ENCODE measurements around the gene LRFN2. TPM values are rescaled to one million over a fixed set of nuclear protein-coding genes. Genes with fewer than 3 reads are reported as not detected.

LRFN2 gene
- polyA plus RNA-seq, 3 donors = not detected

DNA sequence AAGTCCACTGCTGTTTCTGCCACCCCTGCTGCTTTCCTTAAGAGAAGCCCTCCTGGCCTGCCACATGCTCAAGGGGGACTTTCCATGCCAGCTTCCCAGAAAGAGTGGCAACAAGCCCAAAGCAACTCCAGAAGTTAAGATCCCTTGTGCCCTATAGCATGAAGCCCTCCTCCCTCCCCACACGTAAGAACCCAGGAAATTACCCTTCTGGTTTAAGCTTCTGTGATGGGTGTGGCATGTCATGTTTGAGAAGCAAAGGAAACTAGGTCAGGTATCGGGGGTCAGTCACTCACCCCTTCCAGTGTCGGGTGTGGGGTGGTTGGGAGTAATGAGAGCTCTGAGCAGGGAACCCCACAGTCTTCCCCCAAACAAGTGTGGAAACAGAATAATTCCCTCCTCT is 196.1 kb downstream of the LRFN2 start:
- no peak overlapping the region for H3K27ac ChIP-seq (ENCODE audit: low read depth in 1 of 2, low read length in 2 of 2)

GRCh38 chr6:40390144-40390800 is 196.9 kb downstream of the LRFN2 start:
- peaks cover 0 to 2% (median 0%) of the 10 kb centered on the region in 7 donors for H3K9me3 Mint-ChIP-seq
- H3K4me3 Mint-ChIP-seq = no peak overlapping the region
- no peak for DNase-seq
- TF ChIP-seq CTCF (IDR thresholded peaks at IDR 0.05) = no peak
- H2AFZ ChIP-seq (ENCODE audit: insufficient read depth, low read depth, low read length, poor library complexity, severe bottlenecking) = no peak overlapping the region
- no peak overlapping the region for H3K9ac ChIP-seq (ENCODE audit: insufficient read depth, low read length, poor library complexity, severe bottlenecking)
- no peaks in the 10 kb centered on the region for H3K27me3 ChIP-seq (ENCODE audit: control insufficient read depth in 2 of 2, insufficient read depth in 2 of 2, low read length in 2 of 2)
- H3K36me3 ChIP-seq (replicated peaks in 1 of 2; ENCODE audit: control insufficient read depth in 1 of 2, insufficient read depth in 2 of 2, low read length in 2 of 2) = no peaks in the 10 kb centered on the region
- no peaks in the 10 kb centered on the region for H3K79me2 ChIP-seq (ENCODE audit: insufficient read depth, low read length)
- H3K4me2 ChIP-seq (replicated peaks; ENCODE audit: extremely low read depth, low read length, poor library complexity, severe bottlenecking) = no peak overlapping the region
- H3K9me3 ChIP-seq (replicated peaks in 1 of 2; ENCODE audit: control insufficient read depth in 1 of 2, insufficient read depth in 1 of 2, low read length in 2 of 2) = no peaks in the 10 kb centered on the region
- H3K4me1 Mint-ChIP-seq = no peaks in the 10 kb centered on the region
- no peak overlapping the region for H3K27ac ChIP-seq (ENCODE audit: low read depth in 1 of 2, low read length in 2 of 2)
- H4K20me1 ChIP-seq (ENCODE audit: insufficient read depth, low read length) = no peaks in the 10 kb centered on the region
- H3K4me1 ChIP-seq (ENCODE audit: control insufficient read depth in 1 of 2, insufficient read depth in 2 of 2, low read length in 2 of 2) = no peaks in the 10 kb centered on the region
- no peak overlapping the region for H3K27ac Mint-ChIP-seq
- peaks cover 5 to 12% (median 5%) of the 10 kb centered on the region in 3 donors for H3K27me3 Mint-ChIP-seq (ENCODE audit: low read depth in 3 of 3)
- H3K36me3 Mint-ChIP-seq = no peaks in the 10 kb centered on the region
- no peak overlapping the region for H3K4me3 ChIP-seq (replicated peaks in 1 of 3; ENCODE audit: low read depth in 2 of 3, low read length in 3 of 3)
- intact Hi-C loops (cut with micrococcal nuclease) = no loop called here
- WGBS (ENCODE audit: insufficient coverage) = 100% methylated on average over 1 of the region's 4 CpGs

More for the DNA sequence above, 196.1 kb downstream of the LRFN2 start:
- Histone ChIP-seq H3K4me2 (replicated peaks; ENCODE audit: extremely low read depth, low read length, poor library complexity, severe bottlenecking) (no peak overlapping the region), H3K9ac (ENCODE audit: insufficient read depth, low read length, poor library complexity, severe bottlenecking) (no peak overlapping the region), H3K79me2 (ENCODE audit: insufficient read depth, low read length) (no peaks in the 10 kb centered on the region), H3K4me1 (ENCODE audit: control insufficient read depth in 1 of 2, insufficient read depth in 2 of 2, low read length in 2 of 2) (no peaks in the 10 kb centered on the region), H3K36me3 (replicated peaks in 1 of 2; ENCODE audit: control insufficient read depth in 1 of 2, insufficient read depth in 2 of 2, low read length in 2 of 2) (no peaks in the 10 kb centered on the region), H4K20me1 (ENCODE audit: insufficient read depth, low read length) (no peaks in the 10 kb centered on the region), H3K4me3 (replicated peaks in 1 of 3; ENCODE audit: low read depth in 2 of 3, low read length in 3 of 3) (no peak overlapping the region), H3K9me3 (replicated peaks in 1 of 2; ENCODE audit: control insufficient read depth in 1 of 2, insufficient read depth in 1 of 2, low read length in 2 of 2) (no peaks in the 10 kb centered on the region), H3K27me3 (ENCODE audit: control insufficient read depth in 2 of 2, insufficient read depth in 2 of 2, low read length in 2 of 2) (no peaks in the 10 kb centered on the region), H2AFZ (ENCODE audit: insufficient read depth, low read depth, low read length, poor library complexity, severe bottlenecking) (no peak overlapping the region)
- H3K27ac Mint-ChIP-seq = no peak overlapping the region
- no peak for TF ChIP-seq CTCF (IDR thresholded peaks at IDR 0.05)
- H3K27me3 Mint-ChIP-seq (ENCODE audit: low read depth in 3 of 3) = peaks cover 5 to 12% (median 5%) of the 10 kb centered on the region in 3 donors
- no CpG with 5 or more reads among the region's 3 CpGs for WGBS (ENCODE audit: insufficient coverage)
- peaks cover 0 to under 1% (median 0%) of the 10 kb centered on the region in 7 donors for H3K9me3 Mint-ChIP-seq
- no peaks in the 10 kb centered on the region for H3K4me1 Mint-ChIP-seq
- no peak for DNase-seq
- no peaks in the 10 kb centered on the region for H3K36me3 Mint-ChIP-seq
- H3K4me3 Mint-ChIP-seq = no peak overlapping the region
- intact Hi-C loops (cut with micrococcal nuclease) = no loop called here

All from CD14-positive monocyte (primary cell).